GM21447 (cell line): ENCODE data around the gene OR11A1.

Experiments used
- ATAC-seq: cut with Tn5 transposase; IDR thresholded peaks from one replicate; pipeline ENCODE4 v1.9.1; 2021; ENCODE audit not compliant: unreplicated experiment

Gene OR11A1, protein sequence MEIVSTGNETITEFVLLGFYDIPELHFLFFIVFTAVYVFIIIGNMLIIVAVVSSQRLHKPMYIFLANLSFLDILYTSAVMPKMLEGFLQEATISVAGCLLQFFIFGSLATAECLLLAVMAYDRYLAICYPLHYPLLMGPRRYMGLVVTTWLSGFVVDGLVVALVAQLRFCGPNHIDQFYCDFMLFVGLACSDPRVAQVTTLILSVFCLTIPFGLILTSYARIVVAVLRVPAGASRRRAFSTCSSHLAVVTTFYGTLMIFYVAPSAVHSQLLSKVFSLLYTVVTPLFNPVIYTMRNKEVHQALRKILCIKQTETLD

DNA sequence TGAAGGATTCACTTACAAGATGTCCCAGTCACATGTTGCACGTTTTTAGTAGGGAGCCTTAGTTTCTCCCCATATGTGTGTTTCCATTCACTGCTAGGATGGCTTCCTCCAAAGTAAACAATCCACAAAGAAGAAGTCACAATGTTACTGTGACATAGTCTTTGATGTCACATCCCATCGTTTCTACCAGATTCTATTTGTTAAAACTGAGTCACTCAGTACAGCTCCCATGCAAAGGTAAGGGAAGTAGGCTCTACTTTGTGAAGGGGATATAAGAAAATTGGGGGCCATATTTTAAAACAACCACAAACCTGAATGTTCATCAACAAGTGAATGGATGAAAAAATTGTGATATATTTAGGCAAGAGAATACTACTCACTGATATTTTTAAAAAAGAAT, at the start of gene OR11A1, which contains the start of gene OR2H1:
OR11A1 (minus strand) TSS at position 101 of the 400 bp plus-strand sequence. CDS start 29,430 bp downstream, outside the sequence.
OR2H1 (plus strand) TSS at position 185 of the 400 bp plus-strand sequence. CDS start 4,615 bp downstream, outside the sequence.
- no peak for ATAC-seq

DNA sequence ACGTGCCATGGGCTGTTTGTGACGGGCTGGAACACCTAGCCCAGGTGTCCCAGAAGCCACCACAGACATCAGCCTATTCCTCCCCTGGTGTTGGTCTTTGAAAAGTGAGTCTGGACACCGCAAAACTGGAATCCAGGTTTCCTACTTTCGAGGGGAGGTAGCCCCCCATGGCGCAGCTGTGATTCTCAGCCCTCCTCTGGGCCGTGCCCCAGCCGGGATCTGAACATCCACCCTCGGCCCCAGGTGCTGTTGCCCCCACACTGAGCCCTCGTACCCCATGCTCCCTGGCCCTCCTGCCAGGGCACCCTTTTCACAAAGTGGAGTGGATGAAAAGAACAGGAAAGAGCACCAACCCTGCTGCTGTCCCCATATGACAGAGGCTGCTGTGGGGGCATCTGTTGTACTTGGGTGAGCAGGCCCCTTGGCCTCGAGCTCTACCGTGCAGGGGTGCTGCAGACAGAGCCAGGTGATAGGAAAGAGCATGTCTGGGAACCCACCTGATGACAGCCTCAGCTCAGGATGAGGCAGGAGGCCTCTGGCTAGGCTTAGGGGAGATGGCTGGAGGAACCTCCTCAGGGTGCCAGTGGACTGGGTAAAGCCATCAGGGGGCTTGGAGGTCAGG, 49.7 kb upstream of the OR11A1 start:
- ATAC-seq, result no peak

DNA sequence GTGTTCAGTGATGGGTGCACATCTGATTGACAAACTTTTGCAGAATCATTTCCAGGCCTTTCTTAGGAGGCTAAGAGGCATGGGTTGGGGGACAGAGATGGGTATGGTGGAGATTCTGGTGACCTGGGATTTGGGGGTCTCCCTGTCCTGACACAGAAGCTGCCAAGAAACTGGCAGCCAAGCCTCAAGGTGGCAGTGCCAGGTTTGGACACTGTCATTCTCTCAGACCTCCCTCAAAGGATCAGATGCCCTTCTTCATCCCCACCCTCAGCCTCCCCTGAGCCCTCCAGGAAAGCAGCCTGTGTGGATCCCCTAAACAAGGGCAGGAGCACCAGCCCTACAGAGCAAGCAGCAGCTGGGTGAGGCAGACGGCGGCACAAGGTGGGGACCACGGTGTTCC, 48.9 kb upstream of the OR11A1 start:
- no peak for ATAC-seq

DNA sequence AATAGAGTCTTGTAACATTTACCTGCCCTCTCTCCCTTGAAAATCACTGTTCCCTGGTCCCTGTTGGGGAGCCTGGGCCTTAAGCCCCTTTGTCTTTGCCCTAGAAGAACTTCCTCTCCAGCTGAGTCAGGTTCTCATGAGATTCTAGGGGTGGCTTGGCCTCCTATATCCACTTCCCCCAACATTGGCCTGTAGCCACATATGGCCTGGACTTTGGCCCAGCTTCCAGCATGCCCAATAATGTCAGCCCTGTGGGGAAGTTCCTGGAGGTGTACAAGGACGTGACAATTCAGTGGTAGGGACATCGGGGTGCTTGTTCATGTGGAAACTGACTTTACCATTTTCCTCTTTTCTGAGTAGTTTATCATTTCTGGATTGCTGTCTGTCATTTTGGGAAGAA, 48.1 kb upstream of the OR11A1 start:
- no peak for ATAC-seq

DNA sequence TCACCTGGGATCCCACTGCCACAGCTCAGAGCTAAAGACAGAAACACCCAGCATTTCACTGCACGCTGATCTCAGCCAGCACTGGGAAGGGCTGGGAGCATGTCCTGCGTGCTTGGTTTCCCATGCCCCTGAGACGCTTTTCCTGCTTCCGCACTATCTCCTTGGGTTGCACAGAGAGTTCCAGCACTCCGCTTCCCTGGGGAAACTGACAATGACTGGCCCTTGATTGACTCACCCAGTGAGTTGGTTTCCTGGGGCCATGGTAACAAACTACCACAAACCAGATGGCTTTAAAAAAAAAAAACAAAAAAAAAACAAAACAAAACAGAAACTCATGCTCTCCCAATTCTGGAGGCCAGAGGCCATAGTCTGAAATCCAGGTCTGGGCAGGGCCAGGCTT, 45.7 kb upstream of the OR11A1 start:
- ATAC-seq, result no peak

DNA sequence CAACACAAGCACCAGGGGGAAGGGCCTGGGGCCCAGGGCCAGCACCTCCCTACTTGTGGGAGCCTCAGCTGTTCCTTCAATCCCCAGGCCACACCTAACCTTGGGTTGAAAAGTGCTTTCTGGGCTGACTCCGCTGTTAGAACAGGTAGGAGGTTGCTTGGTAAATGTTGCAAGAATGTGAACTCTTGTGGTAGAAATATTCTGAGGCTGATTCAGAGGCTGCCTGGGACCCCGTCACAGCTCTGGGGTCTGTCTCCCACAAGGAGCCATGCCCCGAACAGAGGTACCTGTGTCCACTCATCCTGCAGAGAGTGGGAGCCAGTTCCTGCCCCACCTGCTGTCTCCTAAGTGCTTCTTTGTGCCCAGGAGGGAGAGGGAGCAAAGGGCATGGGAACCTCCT, 45.3 kb upstream of the OR11A1 start:
- ATAC-seq, result no peak

DNA sequence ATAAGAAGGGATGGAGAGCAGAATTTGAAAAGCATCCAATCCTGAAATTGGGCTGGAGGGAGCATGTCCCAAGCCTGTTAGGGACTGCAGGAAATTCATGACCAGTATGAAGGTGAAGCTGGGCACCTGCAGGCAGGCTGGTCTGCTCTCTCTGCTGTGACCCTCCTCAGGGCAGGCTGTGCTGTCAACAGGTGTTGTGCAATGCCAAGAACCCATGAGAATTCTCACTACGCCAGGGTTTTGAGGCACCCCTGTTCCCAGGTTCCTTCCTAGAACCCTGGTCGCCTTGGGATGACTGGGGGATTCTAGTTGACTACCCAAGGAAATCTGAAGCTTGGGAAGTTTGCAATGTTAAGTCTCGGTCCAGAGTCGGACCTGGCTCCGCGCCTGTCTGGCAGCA, 44.2 kb upstream of the OR11A1 start:
- no peak for ATAC-seq

DNA sequence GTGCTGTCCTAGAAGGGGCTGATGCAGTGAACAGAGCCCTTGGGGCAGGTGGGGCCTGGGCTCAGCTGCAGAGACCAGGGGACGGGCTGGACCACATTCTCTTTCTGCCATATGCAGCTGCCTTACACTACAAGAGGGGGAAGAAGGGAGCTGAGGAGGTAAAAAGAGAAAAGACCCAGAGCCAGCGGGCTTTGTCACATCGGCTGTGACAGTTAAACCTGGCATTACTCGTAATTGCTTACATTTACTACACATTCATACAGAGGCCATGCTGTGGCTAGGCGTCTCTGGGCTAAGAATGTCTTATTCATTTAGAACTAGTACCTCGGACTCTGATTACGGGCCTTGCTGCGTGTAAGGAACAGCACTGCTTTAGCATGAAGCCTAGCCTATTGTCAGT, 43.7 kb upstream of the OR11A1 start:
- no peak for ATAC-seq

DNA sequence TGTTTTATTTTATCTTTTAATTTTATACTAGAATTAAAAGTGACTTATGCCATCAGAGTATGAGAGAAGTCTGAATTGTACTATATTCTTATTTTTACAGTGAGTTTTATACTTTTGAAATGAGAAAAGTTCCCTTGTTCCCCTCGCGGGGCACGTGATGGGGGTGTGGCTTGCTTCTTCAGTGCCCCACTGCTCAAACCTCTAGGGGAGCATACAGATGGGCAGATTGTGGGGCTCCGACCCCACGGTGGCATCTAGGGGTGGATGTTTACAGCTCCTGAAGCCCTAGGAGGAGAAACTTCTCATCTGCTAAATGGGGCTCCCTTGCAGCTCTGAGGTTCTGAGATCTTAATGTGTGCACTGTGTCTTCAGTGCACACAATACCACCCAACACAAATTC, 42.8 kb upstream of the OR11A1 start:
- ATAC-seq, result no peak

DNA sequence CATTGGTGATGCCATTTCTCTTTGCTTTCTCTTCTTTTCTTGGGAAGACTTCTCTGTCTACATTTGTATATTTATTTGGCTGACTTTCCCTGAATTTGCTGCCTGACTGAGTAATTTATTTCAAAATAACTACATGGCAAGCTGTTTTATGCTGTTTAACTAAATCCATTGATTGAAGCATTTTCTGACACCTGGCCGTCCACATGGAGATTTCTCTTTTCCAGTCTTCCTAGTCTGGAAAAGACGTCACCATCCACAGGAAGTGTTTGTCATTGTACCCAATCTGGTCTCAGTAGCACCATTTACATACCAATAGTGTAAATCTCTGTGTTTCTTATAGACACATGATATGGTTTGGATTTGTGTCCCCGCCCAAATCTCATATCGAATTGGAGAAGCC, 40.1 kb upstream of the OR11A1 start:
- ATAC-seq, result no peak

DNA sequence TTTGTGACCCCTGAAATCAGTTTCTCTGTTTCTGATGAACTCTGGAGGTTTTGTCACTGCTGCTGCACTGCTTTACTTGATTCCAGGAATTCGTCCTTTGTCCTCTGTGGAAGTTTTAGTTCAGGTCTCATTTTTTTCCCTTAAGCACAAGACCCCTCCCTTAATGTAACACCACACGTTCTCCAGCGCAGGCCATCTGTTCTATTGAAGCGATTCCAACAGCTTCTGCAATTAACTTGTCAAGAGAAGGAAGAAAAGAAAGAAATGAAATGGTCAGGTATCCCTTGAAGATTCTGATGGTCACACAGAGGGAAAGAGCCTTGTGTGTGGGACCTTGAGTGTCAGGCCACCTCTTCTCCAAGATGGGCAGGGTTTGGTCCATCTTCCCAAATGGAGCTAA, 38.7 kb upstream of the OR11A1 start:
- ATAC-seq, result no peak

DNA sequence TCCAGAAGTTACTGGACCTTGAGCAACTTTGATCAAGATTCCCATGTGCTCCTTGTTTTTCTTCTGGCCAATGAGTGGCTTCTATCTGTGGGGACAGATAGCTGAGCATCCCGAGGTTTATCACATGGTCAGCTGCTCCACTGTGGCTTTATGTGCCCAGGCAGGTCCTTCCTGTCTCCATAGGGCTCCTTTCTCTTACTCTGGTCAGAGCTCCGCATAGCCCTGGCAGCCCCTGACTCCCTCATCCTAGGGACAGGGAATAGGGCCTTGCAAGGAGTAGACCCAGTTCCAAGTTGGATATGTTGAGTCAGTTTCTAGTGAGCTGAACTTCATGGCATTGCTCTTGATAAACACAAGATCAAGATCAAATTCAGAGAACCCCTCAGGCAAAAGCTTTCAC, 37.3 kb upstream of the OR11A1 start:
- ATAC-seq, result no peak

DNA sequence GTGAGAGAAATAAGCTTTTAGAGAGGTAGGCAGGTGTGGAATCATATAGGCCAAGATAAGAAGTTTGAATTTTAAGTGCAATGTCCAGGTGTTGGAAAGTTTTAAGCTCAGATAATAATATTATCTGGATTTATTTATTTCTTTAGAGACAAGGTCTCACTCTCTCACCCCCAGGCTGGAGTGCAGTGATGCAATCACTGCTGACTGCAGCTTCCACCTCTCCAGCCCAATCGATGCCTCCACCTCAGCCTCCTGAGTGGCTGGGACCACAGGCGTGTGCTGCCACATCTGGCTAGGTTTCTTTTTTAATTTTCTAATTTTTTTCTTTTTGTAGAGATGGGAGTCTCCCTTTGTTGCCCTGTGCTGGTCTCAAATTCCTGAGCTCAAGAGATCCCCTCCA, 36.4 kb upstream of the OR11A1 start:
- no peak for ATAC-seq

DNA sequence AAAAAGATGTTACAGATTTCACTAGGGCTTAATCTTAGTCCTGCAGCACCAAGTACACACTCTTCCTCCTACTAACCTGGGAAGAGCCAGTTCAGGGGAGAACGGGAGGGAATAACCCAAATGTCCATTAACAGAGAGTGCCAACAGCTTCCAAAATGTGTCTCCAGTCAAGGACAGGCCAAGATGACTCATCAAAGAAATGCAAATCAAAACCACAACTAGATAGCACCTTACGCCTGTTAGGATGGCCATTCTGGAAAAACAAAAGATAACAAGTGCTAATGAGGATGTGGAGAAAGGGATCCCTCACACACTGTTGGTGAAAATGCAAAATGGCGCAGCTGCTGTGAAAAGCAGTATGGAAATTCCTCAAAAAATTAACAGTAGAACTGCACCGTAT, 34.7 kb upstream of the OR11A1 start:
- no peak for ATAC-seq

DNA sequence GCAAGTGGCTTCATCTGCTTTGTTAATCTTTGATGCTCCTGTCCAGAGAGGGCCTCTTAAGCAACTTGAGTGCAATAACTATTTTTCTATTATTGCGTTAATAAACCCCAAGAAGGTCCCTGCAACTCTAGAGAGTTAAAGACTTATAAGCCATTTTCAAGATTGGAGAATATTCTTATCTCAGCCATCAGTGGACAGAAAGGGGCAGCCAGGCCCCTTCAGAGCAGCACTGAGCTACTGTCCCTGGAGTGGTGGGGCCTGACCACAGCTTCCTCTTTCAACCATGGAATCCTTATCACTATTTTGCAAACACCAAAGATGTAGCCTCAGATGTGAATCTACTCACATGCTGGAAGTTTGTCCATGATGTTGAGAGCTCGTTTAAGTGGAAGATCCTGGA, 33.7 kb upstream of the OR11A1 start:
- no peak for ATAC-seq

DNA sequence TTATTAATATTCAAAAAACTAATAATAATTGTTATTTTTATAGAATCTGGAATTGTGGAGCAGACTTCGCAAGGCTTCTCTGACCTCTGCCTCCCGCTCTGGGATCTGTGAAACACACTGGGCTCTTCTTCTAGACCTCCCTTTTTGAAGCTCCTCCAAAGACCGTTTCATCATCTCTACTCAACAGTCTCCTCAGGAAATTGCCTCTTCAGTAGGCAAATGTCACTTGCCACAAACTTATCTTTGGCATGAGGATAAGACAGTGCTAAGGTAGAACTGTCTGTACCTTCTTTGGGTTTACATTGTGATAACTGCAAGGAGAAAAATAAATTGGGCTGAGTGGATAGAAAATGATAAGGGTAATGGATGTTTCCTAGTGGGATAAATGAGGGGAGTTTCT, 33.2 kb upstream of the OR11A1 start:
- no peak for ATAC-seq

DNA sequence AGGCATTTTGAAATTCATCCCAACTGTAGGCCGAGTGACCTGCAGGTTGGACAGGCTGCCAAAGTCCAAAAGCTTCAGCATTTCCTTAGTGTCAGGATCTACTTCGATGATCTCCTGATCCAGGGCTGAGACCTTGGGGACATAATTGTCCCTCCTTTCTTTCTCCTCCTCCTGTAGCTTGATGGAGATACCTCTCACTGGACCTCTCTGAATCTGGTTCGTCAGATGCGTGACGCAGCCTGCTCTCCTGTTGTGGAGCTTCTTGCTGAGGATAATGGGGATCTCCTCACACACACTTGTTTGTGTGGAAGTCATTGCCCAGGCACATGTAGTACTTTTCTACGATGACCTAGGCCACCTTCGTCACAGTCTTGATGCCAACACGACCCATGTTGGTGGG, 32.4 kb upstream of the OR11A1 start:
- ATAC-seq, result no peak

DNA sequence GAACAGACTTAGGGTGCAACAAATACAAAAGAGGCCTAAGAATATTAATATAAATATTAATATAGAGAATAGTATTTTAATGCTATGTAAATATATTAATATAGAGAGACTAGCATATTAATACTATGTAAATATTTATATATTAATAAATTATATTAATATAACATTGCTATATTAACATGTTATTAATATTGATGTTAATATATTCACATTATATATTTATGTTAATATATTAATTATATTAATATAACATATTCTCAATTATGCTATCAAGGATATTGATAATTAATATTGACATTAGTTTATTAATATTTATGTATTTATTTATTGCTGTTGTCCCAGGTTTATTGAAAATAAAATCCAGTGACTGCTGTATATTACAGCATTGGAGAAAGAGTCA, 32.0 kb upstream of the OR11A1 start:
- ATAC-seq, result no peak

DNA sequence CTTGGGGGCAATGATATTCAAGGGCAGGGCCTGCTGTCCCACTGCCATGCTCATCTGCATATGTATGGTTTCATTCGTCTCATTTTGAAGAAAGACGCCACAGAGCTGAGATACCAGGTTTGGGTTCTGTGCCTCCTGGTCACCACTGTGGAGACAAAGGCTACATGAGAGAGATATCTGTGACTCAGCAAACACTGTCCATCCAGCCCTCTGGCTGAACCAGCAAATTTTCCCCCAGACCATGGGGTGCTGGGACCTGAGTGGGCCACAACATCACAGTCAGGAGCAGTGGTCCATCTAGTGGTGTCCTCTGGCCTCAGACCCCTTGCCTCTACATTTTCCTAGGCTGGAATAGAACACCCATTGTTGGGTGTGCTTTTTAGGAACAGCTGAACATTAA, 30.8 kb upstream of the OR11A1 start, which contains the start of gene MAS1L:
MAS1L (minus strand) TSS at position 297 of the 400 bp plus-strand sequence; CDS start at position 243, 54 bp downstream.
- ATAC-seq, result no peak

DNA sequence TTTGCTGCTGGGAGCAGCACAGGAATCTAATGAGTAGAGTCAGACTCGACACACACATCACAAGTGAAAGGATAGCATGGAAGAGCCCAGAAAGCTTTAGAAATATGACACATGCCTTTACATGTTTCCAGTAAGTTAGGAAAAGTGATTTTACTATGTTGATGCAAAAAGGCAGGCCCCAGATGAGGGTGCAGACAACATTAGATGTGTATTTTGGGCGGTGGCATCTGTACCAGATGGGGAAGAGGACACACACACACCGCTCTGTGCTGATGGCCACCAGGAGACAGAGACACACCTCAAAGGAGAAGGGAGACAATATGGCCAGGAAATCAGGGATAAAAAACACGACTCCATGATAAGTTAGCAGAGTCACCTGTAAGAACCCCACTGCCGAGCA, 30.3 kb upstream of the OR11A1 start:
- no peak for ATAC-seq

DNA sequence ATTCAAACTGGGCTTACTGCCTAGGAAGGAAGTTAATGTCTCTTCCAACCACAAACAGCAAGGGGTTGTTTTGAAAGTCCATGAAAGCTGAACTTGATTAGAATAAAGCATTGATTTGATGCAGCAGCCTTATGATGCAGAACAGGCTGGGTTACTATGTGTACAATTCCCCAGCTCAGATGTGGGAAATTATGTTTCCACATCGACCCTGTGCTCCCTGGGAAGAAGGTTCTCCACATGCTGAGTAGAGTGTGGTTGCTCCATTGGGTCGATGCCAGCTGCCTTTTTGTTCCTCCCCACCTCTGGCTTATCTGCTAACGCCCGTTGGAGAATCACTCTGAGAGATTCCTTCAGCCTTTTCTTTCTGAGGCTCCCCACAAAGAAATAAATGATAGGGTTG, 29.7 kb upstream of the OR11A1 start:
- no peak for ATAC-seq

DNA sequence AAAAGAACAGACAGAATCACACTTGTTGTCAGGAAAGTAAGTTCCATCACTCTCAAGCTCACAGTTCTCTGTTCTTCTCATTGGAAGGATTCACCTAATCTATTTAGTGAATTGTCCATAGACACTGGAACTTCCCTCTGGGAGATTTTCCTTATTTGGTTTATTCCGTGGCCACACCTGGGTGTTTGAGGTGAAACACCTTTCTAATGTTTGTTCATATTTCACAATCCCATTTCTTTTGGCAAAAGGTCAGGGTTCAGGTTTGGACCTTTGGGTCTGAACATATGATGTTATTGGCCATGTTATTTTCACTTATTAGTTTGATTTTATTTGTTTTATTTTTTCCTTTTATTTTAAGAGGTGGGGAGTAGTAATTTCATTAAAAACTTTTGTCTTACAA, 26.9 kb upstream of the OR11A1 start:
- no peak for ATAC-seq

DNA sequence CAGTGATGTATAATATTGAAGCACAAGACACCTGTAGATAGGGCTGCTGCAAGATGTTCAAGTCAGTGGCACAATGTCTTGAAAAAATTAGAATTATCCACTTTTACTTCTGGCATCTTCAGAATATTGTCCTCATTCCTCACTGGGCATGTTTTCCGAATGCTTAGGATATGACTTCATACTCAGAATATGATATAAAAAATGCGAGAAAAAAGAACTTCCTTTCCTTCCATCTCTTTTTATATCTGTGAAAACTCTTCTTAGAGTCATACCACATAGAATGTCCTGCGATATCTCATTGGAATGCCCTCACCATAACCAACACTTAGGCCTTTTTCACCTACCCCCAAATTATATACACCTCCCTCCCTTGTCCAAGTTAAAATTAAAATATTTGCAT, 26.3 kb upstream of the OR11A1 start:
- ATAC-seq, result no peak
